ENCODE measurements around the gene TMEM26. TPM values are rescaled to one million over a fixed set of nuclear protein-coding genes. Genes with fewer than 3 reads are reported as not detected.

TMEM26 gene
- total and polyA plus RNA-seq, 2 of the 8 experiments (the other 6 are each of a cell fraction or from before 2014, with no cell fraction given): 1.6 to 2.8 TPM

GRCh38 chr10:61480208-61480607 lies 27.0 kb upstream of the TMEM26 start (continued):
- TF ChIP-seq ATF2 (IDR thresholded peaks at IDR 0.05; ENCODE audit: low read length): no peak
- no peak for TF ChIP-seq TEAD4 (IDR thresholded peaks at IDR 0.05; ENCODE audit: low read depth, low read length)
- no peak for TF ChIP-seq GTF2F1 (IDR thresholded peaks at IDR 0.05; ENCODE audit: borderline replicate concordance, low read depth, low read length)
- TF ChIP-seq POLR2A (IDR thresholded peaks at IDR 0.05; ENCODE audit: control extremely low read depth in 1 of 2, low read depth in 2 of 2, low read length in 2 of 2): no peak
- TF ChIP-seq KDM1A (IDR thresholded peaks at IDR 0.05; ENCODE audit: borderline replicate concordance, low read length): no peak
- TF ChIP-seq CHD7 (IDR thresholded peaks at IDR 0.05; ENCODE audit: insufficient replicate concordance, low read length): no peak
- TF ChIP-seq MAFK (IDR thresholded peaks at IDR 0.05; ENCODE audit: low read depth, low read length): no peak
